GM18505 (cell line): ENCODE data around the gene FBH1.
"Not testable (repeated sequence)": the region's sequence is repeated elsewhere in the genome, so short reads cannot be mapped to it uniquely, and the experiment has no call there.

Experiments used
- ATAC-seq: cut with Tn5 transposase; IDR thresholded peaks from one replicate; pipeline ENCODE4 v1.9.1; 2021; ENCODE audit not compliant: unreplicated experiment
- POLR2A ChIP-seq: IDR thresholded peaks from 4 replicates; pipeline ENCODE4 v1.6.1; 2011; ENCODE audit warnings: borderline replicate concordance; ENCODE audit not compliant: insufficient read depth, insufficient read length; ENCODE audit errors: extremely low read depth

FBH1 gene

GRCh38 chr10:5889624-5890451 lies at the start of gene FBH1, which contains the start of gene ANKRD16:
Gene FBH1 (plus strand): TSS chr10:5890243. CDS start chr10:5890346, 103 bp downstream.
Gene ANKRD16 (minus strand): TSS chr10:5889893. CDS start chr10:5889354, 539 bp downstream.
- peak; percentile 82 for ATAC-seq
- peak; percentile 87 for TF ChIP-seq POLR2A

GRCh38 chr10:5840314-5841307 lies 49.4 kb upstream of the FBH1 start:
- ATAC-seq, result peak; percentile 73
- TF ChIP-seq POLR2A, result peak; percentile 89

DNA sequence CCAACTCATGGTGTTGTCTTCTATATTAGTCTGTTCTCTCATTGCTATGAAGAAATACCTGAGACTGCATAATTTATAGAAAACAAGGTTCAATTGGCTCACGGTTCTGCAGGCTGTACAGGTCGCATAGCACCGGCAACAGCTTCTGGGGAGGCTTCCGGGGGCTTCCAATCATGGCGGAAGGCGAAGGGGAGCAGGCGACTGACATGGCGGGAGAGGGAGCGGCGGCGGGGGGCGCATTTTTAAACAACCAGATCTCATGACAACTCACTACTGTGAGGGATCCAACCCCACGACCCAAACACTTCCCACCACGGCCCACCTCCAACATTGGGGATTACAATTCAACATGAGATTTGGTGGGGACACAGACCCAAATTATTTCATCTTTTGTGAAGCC lies 48.1 kb upstream of the FBH1 start:
- TF ChIP-seq POLR2A, result no peak
- ATAC-seq, result no peak

GRCh38 chr10:5843686-5844344 lies 46.2 kb upstream of the FBH1 start:
- no peak for TF ChIP-seq POLR2A
- no peak for ATAC-seq

DNA sequence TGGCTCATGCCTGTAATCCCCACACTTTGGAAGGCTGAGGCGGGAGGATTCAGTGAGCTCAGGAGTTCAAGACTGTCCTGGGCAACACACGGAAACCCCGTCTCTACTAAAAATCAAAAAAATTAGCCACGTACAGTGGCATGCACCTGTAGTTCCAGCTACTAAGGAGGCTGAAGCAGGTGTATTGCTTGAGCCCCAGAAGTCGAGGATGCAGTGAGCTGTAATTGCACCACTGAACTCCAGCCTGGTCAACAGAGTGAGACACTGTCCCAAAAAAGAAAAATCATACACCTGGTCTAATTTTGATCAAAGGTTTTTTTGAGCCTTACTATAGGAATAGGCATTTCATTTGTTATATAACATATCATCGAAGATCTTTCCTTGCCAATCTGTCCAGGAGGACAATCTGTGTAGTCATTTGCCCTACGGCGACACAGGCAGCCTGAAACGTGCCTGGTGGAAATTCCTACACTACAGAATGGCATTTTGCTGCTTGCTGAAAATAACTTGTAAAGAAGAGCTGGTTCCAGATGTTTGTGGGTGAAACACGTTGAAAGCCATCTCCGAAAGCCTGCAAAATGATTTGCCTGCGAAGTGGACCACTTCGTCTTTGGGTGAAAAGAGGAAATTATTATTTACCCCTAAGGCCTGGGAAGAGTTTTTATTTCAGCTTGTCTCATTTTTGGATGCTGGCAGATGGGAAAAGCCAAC lies 45.5 kb upstream of the FBH1 start:
- TF ChIP-seq POLR2A, result no peak

GRCh38 chr10:5846667-5847066 lies 43.4 kb upstream of the FBH1 start:
- ATAC-seq, result not testable (repeated sequence)

More for the DNA sequence above, 45.5 kb upstream of the FBH1 start:
- ATAC-seq, result no peak

- ATAC-seq, result no peak
- TF ChIP-seq POLR2A, result no peak
These were observed 35.9 kb upstream of the FBH1 start for GRCh38 chr10:5854131-5854475.

GRCh38 chr10:5855979-5856700 lies 33.9 kb upstream of the FBH1 start:
- no peak for TF ChIP-seq POLR2A
- ATAC-seq, result no peak

DNA sequence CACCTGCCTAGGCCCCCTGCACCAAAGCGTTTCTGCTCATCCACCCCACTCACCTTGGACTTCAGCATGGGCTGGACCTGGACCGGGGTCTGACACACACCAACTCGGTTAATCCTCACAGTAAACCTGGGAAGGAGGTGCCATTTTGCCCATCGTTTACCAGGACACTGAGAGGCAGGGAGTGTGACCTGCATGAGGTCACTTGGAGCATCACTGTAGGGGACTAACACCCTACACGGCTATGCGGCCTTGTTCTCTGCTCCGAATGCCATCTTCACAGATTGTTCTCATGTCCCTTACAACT lies 33.4 kb upstream of the FBH1 start:
- TF ChIP-seq POLR2A, result no peak
- no peak for ATAC-seq

DNA sequence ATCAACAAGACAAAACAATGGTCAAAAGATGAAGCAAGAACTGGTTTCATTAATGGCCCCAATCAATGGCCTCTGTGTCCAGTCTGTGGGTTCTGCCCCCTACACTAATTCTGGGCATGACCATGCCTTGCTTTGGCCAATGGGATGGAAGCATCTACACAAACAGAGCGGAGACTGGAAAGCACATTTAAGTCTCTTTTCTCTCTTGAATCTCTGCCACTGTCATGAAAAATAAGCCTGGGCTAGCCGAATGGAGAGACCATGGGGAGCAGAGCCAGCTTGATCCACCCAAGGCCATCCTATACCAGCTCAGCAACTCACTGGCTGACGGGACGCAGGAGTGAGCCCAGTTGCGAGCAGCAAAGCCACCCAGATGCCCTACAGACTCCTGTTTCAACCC lies 31.2 kb upstream of the FBH1 start:
- no peak for ATAC-seq
- TF ChIP-seq POLR2A, result no peak

DNA sequence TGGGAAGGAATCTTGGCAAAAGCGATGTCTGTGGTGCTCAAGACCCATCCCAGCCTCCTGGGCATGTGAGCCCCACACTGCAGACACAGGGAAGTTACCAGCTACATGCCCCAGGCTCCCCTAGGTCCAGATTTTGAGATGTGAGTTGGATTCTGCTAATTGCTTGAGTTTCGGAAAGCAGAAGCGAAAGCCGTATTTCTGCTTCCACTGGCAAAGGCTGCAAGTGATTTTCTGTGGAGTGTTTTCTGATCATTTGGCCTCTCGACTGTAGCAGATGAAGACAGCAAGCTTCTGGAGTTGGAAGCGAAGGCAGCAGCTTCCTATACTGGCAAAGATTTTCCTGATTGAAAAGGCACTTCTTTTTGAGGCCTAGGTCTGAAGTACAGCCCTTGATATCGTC lies 30.0 kb upstream of the FBH1 start:
- ATAC-seq, result no peak
- no peak for TF ChIP-seq POLR2A

GRCh38 chr10:5862360-5862961 lies 27.6 kb upstream of the FBH1 start:
- ATAC-seq, result peak; percentile 92
- no peak for TF ChIP-seq POLR2A

- ATAC-seq, result not testable (repeated sequence)
These were observed 26.9 kb upstream of the FBH1 start for GRCh38 chr10:5862981-5863685.

DNA sequence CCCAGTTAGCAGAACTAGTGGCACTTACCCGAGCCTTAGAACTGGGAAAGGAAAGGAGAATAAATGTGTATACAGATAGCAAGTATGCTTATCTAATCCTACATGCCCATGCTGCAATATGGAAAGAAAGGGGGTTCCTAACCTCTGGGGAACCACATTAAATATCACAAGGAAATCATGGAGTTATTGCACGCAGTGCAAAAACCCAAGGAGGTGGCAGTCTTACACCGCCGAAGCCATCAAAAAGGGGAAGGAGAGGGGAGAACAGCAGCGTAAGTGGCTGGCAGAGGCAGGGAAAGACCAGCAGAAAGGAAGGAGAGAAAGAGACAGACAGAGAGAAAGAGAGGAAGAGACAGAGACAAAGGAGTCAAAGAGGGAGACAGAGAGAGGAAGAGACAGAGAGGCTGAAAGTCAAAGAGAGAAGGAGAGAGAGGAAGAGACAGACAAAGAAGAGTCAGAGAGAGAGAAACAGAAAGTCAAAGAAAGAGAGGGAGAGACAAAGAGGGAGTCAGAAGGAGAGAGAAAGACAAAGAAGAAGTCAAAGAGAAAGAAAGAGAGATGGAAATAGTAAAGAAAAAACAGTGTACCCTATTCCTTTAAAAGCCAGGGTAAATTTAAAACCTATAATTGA lies 23.5 kb upstream of the FBH1 start:
- ATAC-seq, result not testable (repeated sequence)

DNA sequence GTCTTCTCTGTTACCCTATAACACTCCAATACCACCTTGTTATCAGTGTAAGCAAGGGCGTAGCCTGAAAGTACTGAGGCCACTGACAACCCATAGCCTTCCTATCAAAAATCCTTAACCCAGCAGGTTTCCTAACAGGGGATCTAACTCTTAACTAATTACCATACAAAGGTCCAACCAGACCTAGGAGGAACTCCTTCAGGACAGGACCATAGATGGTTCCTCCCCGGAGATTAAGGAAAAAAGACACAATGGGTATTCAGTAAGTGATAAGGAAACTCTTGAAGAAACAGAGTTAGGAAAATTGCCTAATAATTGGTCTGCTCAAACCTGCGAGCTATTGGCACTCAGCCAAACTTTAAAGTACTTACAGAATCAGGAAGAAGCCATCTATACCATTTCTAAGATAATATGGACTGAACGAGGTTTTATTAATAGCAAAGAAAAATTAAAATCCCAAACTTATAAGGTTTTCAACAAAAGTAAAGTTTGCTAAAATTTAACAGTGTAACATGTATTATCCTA lies 22.9 kb upstream of the FBH1 start:
- ATAC-seq, result not testable (repeated sequence)

- not testable (repeated sequence) for ATAC-seq
These were observed 21.7 kb upstream of the FBH1 start for GRCh38 chr10:5868383-5868782.
